HG03558 (cell line): ENCODE data around the gene DHRS9.
A peak's percentile ranks its signal among the peaks of the same experiment; 100 is the strongest.
"Not testable (repeated sequence)": the region's sequence is repeated elsewhere in the genome, so short reads cannot be mapped to it uniquely, and the experiment has no call there.

Experiments
- ATAC-seq: cut with Tn5 transposase; IDR thresholded peaks from one replicate; pipeline ENCODE4 v1.9.1; 2021; ENCODE audit warnings: moderate number of reproducible peaks; ENCODE audit not compliant: unreplicated experiment; ENCODE audit errors: extremely low read depth

DHRS9 gene

DNA sequence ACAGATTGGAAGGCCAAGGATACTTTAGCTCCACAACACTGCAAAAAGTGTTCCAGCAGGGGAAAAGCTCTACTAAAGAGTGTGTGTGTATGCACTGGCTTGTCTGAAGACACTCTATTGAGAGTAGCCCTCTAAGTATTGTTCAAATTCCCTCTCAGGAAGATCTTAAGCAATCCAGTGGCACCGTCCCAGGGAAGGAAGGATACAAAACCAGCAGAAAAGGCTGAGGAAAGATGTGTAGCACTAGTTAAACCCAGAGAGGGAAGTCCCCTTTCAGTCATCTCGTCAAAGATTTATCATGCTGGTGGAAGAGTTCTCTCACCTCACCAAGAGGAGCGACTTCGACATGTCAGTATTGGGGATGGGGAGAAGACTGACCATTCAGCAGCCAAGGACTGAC is 50.5 kb downstream of the DHRS9 start:
- ATAC-seq = no peak

DNA sequence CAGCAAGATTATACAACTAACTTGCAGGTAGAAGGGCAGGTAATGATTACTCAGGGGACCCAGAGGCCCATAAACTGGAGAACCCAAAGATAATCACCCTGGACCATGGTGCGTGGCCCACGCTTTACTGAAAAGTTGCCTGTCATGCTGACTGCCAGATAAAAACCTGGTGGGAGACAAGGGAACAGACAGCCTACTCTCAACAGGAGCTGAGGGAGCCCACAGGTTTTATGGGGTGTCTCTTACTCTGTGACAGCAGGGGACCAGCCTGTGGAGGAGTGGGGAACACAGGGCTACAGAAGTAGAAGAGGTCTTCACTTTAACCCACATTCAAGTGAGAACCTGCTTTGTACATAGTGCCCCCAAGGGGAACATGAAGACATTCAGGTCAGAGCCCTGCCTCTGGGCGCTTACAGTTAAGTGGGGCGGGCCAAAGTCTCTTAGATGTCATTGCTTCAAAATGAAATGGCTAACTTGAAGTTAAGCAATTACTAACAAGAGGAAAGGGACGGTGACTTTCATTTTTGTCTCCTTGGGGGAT is 60.4 kb downstream of the DHRS9 start:
- ATAC-seq = no peak

DNA sequence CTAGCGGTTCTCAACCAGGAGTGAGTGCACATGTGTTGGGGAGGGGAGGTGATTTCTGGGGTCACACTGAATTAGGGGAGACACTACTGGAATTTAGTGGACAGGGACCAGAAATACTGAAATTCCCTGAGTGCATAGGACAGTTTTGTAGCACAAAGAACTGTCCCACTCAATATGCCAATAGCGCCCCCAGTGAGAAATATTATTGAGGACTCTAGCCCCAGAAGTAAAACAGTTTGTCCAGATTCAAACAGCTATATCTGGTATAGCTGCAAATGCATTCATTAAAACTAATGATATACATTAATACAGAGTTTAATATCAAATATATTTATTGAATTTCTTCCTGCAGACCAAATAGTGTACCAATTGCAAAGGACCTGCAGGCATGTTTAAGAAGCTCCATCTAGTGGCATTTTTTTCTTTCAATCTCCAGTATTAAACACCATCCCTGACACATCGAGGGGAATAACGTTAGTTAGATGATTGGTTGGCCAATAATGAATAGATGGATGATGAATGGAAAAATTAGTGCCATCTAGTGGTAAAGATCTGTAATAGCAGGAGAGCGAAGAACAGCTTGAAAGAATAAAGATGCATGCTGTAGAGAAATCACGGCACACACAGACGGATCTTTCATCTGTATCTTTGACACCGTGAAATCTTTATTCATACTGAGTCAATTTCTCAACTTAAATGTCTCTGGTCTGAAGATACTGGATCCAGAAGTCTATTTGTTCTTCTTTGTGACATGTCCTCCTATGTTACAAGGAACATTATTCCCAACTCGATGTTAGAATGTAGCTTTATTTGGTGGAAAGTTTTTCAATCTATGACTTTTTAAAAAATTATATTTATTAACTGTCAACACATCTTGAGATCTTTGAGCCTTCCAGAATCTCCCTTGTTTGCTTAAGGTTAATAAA is 62.5 kb downstream of the DHRS9 start:
- ATAC-seq = peak; percentile 56

DNA sequence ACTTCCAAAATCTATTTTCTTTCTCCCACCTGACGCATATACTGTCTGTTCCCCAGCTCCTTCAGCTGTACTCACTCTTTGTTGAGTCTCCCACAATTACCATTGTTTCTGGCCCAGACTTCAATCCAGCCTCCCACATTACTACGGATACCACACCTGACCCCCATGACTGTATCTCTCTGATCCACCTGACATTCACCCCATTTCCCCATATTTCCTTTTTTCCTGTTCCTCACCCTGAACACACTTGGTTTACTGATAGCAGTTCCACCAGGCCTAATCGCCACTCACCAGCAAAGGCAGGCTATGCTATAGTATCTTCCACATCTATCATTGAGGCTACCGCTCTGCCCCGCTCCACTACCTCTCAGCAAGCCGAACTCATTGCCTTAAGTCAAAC is 64.9 kb downstream of the DHRS9 start:
- ATAC-seq = not testable (repeated sequence)

DNA sequence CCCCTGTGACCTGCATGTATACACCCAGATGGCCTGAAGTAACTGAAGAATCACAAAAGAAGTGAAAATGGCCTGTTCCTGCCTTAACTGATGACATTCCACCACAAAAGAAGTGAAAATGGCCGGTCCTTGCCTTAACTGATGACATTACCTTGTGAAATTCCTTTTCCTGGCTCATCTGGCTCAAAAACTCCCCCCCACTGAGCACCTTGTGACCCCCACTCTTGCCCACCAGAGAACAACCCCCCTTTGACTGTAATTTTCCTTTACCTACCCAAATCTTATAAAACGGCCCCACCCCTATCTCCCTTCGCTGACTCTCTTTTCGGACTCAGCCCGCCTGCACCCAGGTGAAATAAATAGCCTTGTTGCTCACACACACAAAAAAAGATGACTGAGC is 67.1 kb downstream of the DHRS9 start:
- ATAC-seq = not testable (repeated sequence)

DNA sequence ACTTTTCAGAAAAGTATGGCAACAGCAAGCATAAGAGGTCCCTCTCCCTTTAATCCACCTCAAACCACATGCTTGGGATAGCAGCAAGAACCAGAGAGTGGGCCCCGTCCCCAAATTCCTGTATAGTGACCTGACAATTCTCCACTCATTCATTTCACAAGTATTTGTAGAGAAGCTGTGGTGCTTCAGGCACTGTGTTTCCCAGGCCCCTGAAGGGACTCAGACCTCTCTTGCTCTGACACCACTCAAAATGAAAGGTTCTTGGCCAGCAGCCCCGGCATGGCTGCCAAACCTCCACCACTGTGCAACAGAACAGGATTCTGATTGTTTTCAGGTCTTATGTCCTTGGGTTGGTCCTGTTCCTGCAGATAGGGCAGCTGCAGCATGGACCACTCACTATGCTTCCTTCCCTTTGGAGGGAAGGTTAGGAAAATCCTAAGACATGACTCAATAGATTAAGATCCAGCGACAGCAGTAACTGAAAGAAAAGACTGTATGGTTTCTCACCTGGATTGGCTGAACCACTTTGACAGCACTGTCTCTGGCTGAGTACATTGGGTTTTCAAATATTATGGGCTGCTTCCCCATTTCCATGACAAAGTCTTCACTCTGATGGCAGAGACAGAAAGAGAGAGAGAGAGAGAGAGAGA is 67.6 kb downstream of the DHRS9 start:
- no peak for ATAC-seq

DNA sequence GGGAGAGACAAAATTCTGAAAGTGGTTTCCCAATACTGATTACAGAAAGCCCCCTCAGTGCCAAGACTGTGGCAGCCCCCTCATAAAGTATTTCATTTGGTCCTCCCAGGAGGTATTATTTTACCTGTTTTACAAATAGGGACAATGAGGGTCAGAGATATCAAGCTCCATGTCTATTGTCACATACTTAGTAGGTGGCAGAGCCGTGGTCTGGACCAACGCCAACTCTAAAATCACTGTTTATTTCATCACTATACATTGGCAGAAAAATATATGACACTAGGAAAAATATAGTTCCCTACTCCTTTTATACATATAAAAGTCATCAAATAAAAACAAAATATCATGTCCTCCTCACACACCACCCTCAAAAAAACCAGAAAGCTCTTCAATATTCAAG is 68.6 kb downstream of the DHRS9 start:
- ATAC-seq = no peak

DNA sequence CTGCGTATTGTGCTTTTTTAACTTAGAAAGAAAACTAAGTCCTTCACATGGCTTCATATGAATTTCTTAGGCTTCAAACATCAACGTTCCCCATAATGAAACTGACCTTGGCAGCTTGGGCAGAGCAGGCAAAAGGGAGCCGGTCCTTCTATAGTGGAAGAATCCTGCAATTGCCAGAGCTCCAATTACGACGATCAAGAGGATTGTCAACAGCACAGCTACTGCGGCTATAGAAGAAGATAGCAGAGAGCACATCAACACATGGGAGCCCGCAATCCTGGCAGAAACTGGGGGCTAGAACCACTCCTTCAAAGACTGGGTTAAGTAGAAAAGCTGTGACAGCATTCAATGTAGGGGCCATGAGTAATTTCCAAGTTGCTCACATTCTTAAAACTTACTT is 69.8 kb downstream of the DHRS9 start:
- ATAC-seq = no peak

DNA sequence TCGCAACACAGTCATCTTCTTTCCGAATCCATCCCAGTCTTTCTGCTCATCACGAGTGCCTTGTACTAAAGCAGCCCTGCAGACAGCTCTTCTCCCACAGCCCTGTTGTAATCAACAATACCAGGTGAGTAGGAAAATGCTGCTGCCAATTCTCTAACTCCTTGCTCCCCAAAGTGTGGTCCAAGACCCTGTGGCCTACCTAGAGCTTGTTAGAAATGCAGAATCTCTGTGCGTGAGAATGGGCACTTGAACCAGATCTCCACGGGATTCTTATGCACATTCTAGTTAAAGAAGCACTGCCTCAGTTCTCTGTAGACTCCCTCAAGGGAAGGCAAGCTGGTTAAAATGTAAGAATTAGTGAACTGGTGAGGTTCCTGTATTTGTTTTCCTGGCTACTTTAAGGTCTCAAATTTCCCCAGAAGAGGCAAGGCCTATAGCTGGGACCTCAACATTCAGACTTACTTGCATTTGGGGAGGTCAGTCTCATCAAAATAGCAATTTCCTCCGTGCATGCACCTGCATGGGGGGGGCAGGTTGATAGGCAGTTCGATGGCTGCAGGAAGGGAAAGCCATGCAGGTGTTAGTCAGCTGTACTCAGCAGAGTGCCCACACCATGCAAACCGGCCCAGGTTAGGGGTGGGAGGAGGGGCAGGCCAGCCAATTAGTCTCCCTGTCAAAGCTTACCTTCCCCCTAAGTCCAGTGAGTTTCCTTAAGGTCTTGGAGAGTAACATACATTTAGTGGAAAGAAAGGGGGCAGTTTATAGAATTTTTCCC is 70.8 kb downstream of the DHRS9 start:
- ATAC-seq = no peak

DNA sequence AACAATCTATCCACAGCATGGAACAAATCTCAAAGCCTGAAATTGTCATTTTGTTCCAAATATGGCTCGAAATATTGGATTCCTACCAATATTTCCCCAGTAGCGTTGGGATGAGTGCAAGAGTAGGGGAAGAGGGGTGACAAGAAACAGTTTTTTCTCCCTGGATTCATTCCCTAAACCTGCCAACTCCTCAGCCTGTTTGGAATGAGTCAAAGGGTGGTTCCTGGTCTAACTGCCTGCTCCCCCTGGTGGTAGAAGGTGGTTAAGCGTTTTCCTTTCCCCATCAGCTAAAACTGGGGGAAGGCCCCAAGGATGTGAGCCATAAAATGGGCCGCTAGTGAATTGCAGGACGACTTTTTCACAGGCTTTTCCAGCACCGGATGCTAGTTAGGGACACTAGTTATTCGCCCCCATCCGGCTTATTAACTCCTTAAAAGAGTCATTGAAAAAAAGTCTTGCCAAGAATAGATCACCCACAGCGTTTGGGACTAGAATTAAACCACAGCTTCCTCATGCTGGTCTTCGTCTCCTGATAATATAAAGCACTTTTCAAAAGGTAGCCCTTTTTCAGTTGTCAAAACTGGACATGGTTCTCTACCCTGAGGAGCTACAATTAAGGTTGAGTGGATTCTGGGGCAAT is 72.5 kb downstream of the DHRS9 start:
- no peak for ATAC-seq

DNA sequence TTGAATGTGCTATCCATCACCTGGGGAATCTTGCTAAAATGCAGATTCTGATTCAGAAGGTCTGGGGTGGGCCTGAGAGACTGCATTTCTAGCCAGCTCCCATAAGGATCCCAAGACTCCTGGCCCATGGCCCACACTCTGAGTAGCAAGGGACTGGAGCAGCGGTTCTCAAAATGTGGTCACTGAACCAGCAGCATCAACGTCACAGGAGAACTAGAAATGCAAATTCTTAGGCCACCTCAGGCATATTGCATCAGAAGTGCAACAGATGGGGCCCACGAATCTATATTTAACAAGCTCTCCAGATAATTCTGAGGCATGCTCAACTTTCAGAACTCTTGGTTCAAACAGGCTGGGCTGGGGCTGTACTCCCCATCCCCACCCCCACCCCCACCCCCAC is 74.6 kb downstream of the DHRS9 start:
- ATAC-seq = no peak
